HepG2 (cell line): Measurements from ENCODE around the gene FNDC3B.

Source experiments
- BCL3 ChIP-seq: sonication (generic); formaldehyde crosslinking; IDR thresholded peaks from 2 replicates; pipeline ENCODE4 v1.5.1; 2020; ENCODE audit warnings: mild to moderate bottlenecking, missing genetic modification reagents, moderate library complexity
- CC2D1A ChIP-seq: sonication (generic); formaldehyde crosslinking; IDR thresholded peaks from 2 replicates; pipeline ENCODE4 v1.8.1; 2023; ENCODE audit warnings: mild to moderate bottlenecking, missing genetic modification reagents
- CEBPB ChIP-seq: IDR thresholded peaks from 2 replicates; pipeline ENCODE4 v1.6.1; 2011; ENCODE audit warnings: low read depth, low read length, improper control_type of control experiment, borderline replicate concordance
- FLYWCH1 ChIP-seq: sonication (generic); formaldehyde crosslinking; IDR thresholded peaks from 2 replicates; pipeline ENCODE4 v1.8.1; 2023; ENCODE audit warnings: mild to moderate bottlenecking, missing genetic modification reagents
- POLR2A ChIP-seq, 2 experiments: IDR thresholded peaks; 2 replicates each; pipeline ENCODE4 v1.6.1; 2011; ENCODE audit warnings: low read depth in 2 of 2, low read length in 2 of 2, mild to moderate bottlenecking in 1 of 2, moderate library complexity in 1 of 2; ENCODE audit not compliant: insufficient read depth in 1 of 2
- SAP130 ChIP-seq: IDR thresholded peaks from 2 replicates; pipeline ENCODE4 v1.6.1; 2016; ENCODE audit warnings: low read depth
- SMAD1 ChIP-seq: sonication (generic); formaldehyde crosslinking; IDR thresholded peaks from 2 replicates; pipeline ENCODE4 v1.4.0; 2020; ENCODE audit warnings: missing genetic modification reagents, low read depth, mild to moderate bottlenecking, borderline replicate concordance
- TAF1 ChIP-seq: sonication (generic); formaldehyde crosslinking; IDR thresholded peaks from 2 replicates; pipeline ENCODE4 v1.4.0; 2020; ENCODE audit warnings: missing genetic modification reagents
- XRCC5 ChIP-seq: fragments of 200-400 bp; formaldehyde crosslinking; optimal IDR thresholded peaks from 2 replicates; pipeline ENCODE3; 2017; ENCODE audit warnings: mild to moderate bottlenecking, low read length
- ZNF530 ChIP-seq: sonication (generic); formaldehyde crosslinking; IDR thresholded peaks from 2 replicates; pipeline ENCODE4 v1.5.0; 2020; ENCODE audit warnings: low read depth, mild to moderate bottlenecking, missing genetic modification reagents
- ZNF552 ChIP-seq: sonication (generic); formaldehyde crosslinking; IDR thresholded peaks from 2 replicates; pipeline ENCODE4 v1.9.0; 2022; ENCODE audit warnings: missing genetic modification reagents, mild to moderate bottlenecking, borderline replicate concordance
- ZNF746 ChIP-seq: sonication (generic); formaldehyde crosslinking; IDR thresholded peaks from 2 replicates; pipeline ENCODE4 v1.8.0; 2022; ENCODE audit warnings: mild to moderate bottlenecking, missing genetic modification reagents
- TF ChIP-seq, protein P1 (sequence below): IDR thresholded peaks from 2 replicates; pipeline ENCODE4 v1.6.1; 2012; ENCODE audit warnings: inconsistent platforms

DNA sequence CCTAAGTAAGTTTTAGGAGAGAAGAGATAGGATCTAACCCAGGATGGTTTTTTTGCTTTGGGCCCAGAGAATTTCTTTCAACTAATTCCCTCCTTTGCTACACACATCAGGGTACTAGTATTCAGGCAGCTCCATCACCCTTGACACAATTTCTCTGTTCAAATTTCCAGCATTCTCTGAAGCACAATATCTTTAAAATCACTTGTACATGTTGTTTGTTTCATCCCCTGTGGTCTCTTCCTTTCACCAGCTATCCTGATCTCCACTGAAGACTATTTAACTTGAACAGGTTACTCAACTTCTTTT, 32.4 kb upstream of the FNDC3B start:
- no peak for TF ChIP-seq TAF1 (CRISPR knock-in tag)
- TF ChIP-seq CC2D1A: no peak
- no peak for TF ChIP-seq SAP130 (CRISPR knock-in tag)
- no peak for TF ChIP-seq POLR2A (IDR thresholded peaks at IDR 0.05; ENCODE audit: insufficient read depth in 1 of 2, low read depth in 2 of 2, low read length in 2 of 2)
- TF ChIP-seq BCL3 (CRISPR knock-in tag): no peak
- no peak for TF ChIP-seq ZNF552 (CRISPR knock-in tag)
- TF ChIP-seq ZNF530 (CRISPR knock-in tag): no peak
- no peak for TF ChIP-seq FLYWCH1 (CRISPR knock-in tag)
- no peak for TF ChIP-seq XRCC5
- no peak for TF ChIP-seq CEBPB
- TF ChIP-seq SMAD1: no peak
- no peak for TF ChIP-seq ZNF746 (CRISPR knock-in tag)
- TF ChIP-seq, protein P1, sequence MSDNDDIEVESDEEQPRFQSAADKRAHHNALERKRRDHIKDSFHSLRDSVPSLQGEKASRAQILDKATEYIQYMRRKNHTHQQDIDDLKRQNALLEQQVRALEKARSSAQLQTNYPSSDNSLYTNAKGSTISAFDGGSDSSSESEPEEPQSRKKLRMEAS: no peak
